ENCODE data around the gene SCLT1.

GRCh38 chr4:128868758-128869157, 224.6 kb downstream of the SCLT1 start:
- TF ChIP-seq, protein P1, sequence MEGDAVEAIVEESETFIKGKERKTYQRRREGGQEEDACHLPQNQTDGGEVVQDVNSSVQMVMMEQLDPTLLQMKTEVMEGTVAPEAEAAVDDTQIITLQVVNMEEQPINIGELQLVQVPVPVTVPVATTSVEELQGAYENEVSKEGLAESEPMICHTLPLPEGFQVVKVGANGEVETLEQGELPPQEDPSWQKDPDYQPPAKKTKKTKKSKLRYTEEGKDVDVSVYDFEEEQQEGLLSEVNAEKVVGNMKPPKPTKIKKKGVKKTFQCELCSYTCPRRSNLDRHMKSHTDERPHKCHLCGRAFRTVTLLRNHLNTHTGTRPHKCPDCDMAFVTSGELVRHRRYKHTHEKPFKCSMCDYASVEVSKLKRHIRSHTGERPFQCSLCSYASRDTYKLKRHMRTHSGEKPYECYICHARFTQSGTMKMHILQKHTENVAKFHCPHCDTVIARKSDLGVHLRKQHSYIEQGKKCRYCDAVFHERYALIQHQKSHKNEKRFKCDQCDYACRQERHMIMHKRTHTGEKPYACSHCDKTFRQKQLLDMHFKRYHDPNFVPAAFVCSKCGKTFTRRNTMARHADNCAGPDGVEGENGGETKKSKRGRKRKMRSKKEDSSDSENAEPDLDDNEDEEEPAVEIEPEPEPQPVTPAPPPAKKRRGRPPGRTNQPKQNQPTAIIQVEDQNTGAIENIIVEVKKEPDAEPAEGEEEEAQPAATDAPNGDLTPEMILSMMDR (IDR thresholded peaks at IDR 0.05) = no peak
- no peak for TF ChIP-seq HMGXB4 (CRISPR knock-in tag; IDR thresholded peaks at IDR 0.05; ENCODE audit: borderline replicate concordance)

Data from A549 (cell line).